G401 (cell line): ENCODE measurements around the gene ZFP36L2. TPM values are rescaled to one million over a fixed set of nuclear protein-coding genes. Genes with fewer than 3 reads are reported as not detected.

Experiments used
- DNase-seq: peaks from one replicate; pipeline ENCODE4 v3.0.0-alpha.2; 2015; ENCODE audit warnings: low spot score
- in situ Hi-C: cut with HindIII; loops from 2 replicates; pipeline ENCODE4 v1.10.0; 2016; ENCODE audit warnings: low sequenced_read_pairs, mixed read lengths
- total RNA-seq: library from RNA; depleted of rRNA; stranded (reverse); fragments of >200 nt; shearing (Covaris generic); gene quantifications from 2 replicates; pipeline ENCODE4 v1.2.3, GENCODE V29; 2014

The ZFP36L2 gene
- total RNA-seq, 1 experiment from 2014 or later, result 32.4 TPM

DNA sequence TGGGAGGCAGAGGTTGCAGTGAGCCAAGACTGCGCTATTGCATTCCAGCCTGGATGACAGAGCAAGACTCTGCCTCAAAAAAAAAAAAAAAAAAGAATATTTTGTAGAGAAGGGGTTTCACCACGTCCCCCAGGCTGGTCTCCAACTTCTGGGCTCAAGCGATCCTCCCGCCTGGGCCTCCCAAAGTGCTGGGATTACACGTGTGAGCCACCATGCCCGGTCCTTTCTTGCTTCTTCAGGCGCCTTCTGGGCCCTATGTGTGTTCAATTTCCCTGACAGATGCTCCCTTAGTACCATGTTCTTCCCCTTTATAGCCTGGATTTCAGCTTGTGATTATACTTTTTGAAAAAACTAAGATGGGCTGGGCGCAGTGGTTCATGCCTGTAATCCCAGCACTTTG is 9.8 kb downstream of the ZFP36L2 start:
- DNase-seq, result no peak
- in situ Hi-C loops, result no loop called here

DNA sequence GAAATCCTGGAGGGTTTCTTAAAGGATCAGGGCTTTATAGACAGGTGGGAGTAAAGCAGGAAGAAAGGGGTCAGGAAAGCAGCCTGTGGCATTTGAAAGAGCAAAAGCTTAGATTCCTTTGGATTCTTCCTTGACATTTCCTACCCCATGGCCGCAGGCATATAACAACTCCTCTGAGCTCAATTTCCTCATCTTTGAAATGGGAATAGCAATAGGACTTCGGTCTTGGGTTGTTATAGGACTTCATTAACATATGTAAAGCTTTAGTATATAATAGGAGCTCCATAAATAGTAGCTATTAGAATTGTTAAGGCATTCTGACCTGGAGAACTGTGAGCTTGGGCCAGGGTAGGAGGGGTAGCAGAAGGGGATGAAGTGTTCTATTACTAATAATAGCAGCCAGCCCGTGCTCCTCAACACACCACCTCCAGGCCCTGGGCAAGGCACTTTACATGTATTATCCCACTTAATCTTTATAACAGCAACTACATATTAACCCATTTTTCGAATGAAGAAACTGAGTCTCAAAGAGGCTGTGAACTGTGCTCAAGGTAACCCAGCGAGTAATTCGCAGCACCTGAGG is 10.6 kb downstream of the ZFP36L2 start:
- in situ Hi-C loops, result no loop called here
- no peak for DNase-seq

DNA sequence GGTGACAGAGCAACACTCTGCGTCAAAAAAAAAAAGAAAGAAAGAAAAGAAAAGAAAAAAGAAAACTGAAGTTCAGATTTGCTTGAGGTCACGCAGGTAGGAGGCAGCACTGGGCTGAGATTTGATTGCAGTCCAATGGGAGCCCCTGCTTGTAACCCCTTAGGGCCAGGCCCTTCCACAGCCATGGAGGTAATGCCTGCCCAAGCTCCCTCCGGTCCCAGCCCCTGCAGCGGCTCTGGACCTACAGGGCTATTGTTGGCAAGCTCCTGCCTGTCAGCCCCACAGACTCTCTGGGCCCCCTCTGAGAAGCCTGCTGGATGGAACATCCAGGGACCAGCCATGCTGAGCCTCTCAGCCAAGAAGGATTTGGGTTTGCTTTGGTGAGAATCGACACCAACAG is 12.2 kb downstream of the ZFP36L2 start:
- DNase-seq, result no peak

DNA sequence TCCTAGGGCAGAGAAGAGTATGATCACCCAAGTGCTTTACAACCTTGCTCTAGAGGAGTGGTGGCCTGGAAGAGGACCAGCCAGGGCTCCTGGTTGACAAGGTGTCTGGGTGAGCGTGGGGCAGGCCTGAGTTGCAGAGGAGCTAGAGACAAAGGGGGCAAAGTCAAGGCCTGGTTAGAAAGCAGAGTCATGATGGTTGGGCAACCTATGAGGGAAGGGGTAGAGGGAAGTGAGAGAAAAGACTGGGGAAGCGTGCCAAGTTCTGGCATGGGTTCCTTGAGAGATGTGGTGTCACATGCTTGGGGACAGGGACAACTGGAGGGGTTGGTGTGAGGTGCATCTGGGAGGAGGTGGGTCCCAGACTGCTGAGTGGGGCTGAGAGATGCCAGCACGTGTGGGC is 13.5 kb downstream of the ZFP36L2 start:
- in situ Hi-C loops, result no loop called here
- DNase-seq, result no peak

More for the DNA sequence above, 12.2 kb downstream of the ZFP36L2 start:
- in situ Hi-C loops, result no loop called here

DNA sequence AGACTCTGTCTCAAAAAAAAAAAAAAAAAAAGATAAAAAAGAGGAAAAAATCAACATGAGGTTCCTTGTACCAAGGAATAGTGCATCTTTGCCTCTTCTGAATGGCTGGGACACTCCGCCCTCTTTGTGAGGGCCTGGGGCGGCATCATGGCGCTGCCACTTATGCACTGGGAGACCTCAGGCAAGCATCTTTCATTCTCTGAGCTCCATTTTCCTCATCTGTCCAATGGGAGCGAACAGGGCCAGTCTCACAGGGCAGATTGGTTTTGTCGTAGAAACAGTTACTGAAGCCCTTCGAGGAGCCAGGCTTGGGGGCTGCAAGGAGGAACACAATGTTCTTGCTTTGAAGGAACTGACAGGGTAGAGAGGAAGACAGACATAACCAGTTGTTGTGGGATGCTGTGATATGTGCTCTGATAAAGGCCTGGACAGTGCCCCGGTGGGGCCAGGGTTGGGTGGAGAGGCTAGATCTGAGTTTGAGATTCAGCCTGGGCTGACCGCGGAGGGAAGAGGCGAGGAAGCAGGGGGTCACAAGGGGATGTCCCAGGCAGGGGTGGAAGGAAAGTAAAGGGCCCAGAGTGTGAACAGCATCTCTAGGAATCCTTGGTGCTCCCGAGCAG is 14.1 kb downstream of the ZFP36L2 start:
- in situ Hi-C loops, result no loop called here
- DNase-seq, result no peak

DNA sequence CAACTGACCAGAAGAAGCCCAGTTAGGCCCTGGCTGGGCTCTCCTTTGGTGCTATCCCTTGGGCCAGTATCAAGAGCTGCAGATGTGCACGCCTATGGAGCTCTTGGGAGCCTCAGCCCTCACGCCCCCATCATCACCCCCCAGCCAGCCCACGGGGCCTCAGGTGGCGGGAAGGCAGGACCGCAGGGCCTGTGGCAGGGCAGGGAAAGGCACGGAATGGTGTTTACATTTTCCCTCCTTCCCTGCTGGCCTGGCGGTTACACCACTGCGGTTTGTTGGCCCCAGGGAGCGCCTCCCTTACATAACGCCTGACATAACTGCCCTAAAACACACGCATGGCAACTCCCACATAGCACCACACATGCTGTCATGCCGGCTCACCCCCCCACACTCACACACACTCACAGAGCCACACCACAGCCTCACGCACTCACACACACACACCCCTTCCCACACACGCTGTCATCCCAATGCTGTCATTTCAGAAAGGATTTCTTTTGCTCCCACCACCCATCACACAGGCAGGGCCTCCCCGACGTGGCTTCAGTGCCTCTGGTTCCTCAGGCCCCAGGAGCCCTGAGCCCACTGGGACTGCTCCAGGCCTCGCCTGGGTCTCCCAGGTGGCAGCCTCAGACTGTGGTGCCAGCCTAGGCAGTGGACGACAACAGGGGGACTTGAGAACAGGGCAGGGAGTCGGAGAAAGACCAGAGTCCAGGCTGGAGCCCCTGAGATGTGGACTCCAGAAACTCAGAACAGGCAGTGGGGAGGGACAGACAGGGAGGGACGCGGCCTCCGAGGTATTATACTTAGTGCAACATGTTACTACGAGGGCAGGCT is 15.7 kb downstream of the ZFP36L2 start:
- in situ Hi-C loops, result no loop called here
- DNase-seq, result no peak

DNA sequence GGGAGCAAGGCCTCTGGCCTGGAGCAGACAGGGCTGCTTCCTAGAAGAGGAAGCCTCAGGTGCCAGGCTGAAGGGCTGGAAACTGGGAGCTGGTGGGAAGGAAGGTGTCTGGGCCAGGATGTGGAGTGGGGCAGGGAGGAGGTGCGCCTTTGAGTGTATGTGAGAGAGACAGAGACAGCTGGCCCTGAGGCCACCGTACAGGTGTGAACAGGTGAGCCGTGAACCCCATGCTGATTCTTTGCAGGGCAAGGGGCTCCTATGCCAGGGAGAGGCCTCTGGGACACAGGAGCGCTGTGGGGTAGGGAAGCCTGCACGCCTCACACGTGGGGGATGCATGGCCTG is 16.3 kb downstream of the ZFP36L2 start:
- in situ Hi-C loops, result no loop called here

DNA sequence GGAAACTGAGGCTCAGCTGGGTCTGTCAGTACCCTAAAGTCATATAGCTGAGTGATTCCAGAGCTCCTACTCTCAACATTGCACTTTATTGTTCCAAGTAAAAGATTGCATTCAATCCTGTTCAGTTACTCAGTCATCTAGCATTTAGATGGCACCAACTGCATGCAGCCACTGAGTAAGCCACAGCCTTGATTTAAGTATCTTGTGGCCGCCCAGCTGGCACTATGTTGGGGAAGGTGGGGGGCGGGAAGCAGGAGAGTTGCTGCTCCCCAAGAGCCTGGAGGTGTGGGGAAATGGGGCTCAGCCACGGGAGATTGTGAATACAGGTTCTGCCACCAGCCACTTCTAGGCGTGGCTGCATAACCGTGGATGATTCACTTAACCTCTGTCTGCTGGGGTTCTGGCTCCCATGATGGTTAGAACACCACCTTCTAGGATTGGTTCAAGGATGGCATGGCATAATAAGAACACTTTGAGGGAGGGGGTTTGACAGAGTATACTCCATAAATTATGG is 17.1 kb downstream of the ZFP36L2 start:
- DNase-seq, result no peak
- in situ Hi-C loops, result no loop called here

More for the DNA sequence above, 16.3 kb downstream of the ZFP36L2 start:
- no peak for DNase-seq

DNA sequence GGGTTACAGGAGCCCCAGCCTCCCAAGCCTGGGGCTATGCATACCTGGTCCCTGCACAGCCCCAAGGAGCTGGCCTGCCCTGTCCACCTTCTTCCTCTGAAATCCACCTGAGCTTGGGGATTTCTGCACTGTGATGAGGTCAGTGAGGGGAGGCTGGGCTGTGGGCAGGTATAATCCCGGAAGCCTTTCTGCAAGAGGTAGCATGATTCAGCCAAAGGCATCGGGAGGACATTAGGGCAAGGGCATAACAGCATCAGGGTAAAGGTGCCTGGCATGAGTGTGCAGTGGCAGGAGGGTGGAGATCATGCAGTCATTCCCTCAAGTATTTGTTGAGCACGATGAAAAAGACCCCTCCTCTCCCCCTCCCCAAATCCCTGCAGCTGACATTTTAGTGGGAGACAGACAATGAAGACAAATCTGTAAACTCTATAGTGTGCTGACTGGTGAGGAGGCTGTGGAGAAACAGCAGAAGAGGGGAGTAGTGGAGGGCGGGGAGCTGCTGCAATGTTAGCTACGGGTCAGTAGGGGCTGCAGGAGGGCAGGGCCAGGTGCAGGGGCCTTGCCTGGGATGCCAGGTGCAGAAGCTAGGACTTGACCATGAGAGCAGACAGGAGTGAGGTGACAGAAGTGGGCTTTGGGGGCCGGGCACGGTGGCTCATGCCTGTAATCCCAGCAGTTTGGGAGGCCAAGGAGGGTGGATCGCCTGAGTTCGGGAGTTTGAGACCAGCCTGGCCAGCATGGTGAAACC is 18.7 kb downstream of the ZFP36L2 start:
- no peak for DNase-seq

DNA sequence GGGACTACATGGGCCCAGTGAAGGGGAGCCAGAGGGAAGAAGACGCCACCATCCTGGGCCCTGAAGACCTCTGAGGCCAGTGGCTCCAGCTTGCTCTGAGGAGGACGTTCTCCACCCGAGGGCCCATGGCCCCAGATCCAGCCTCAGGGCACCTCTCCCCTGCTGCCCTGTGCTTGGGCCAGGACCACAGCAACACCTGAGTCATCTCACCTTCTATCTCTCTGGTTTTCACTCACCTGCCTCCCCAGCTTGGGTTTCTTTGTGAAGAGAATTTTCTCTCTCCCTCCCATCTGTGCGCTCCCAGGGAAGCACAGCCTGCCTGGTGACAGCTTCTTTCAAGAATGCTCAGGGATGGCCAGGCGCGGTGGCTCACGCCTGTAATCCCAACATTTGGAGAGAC is 19.8 kb downstream of the ZFP36L2 start:
- in situ Hi-C loops, result no loop called here
- DNase-seq, result no peak

More for the DNA sequence above, 18.7 kb downstream of the ZFP36L2 start:
- in situ Hi-C loops, result no loop called here

DNA sequence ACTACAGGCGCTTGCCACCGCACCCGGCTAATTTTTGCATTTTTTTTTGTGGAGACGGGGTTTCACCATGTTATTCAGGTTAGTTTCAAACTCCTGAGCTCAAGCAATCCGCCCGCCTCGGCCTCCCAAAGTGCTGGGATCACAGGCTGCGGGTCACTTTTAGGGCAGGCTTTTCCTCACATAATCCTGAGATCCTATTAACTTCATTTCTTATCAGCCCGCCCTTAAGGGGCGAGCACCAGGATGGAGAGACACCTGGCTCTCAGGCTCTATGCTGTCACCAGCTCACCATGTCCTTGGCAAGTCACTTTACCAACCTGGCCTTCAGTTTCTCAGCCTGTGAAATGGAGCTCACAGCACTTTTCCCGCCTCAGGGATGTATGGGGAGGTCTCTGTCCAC is 23.0 kb downstream of the ZFP36L2 start:
- in situ Hi-C loops, result no loop called here
- DNase-seq, result no peak

DNA sequence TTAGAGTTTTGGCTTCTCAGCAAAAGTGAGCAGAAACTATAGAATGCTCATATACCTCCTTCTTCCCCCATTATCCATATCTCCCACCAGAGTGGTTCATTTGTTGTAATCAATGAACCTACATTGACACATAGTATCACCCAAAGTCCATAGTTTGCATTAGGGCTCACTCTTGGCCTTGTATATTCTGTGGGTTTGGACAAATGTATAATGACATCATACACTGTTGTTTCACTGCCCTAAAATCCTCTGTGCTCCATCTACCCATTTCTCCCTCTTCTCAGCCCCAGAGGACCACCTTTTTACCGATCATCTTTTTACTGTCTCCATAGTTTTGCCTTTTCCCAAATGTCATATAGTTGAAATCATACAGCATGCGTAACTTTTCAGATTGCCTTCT is 24.1 kb downstream of the ZFP36L2 start:
- in situ Hi-C loops, result no loop called here
- DNase-seq, result no peak

DNA sequence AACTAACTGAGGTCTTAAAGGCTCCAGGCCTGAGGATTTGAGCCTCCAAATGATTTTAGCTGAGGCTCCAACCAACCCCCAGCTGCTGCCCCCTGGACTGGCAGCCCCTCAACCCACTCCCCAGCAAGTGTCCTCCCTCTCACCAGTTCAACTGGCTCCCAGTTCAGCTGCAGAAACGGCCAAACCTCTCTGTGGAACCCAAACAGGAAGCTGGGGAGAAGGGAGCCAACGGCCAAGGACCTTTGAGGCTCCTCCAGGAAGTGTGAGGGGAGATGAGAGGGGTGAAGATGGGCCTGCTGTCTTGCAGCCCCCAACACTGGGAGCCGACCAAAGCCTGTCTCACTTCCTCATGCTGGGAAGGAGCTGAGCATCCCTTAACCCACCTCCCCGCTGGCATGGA is 24.9 kb downstream of the ZFP36L2 start:
- in situ Hi-C loops, result no loop called here
- DNase-seq, result no peak

DNA sequence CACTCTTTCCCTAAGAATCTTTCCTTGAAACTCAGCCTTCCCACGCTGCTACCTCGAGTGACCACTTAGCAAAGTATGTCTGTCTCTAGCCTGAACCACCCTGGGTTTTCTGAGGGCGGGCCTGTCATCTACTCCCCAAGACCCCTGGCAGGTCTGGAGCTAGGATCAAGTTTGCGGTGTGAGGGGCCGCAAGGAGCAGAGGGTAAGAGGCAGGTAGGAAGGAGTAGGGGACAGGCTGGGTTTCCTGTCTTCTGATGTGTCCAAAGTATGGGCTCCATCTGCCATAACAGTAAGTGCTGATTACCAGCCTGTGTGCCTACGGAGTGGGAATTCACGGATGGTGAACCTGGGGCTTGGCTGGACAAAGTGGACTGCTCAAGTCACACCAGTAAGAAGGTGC is 25.4 kb downstream of the ZFP36L2 start:
- in situ Hi-C loops, result no loop called here
- no peak for DNase-seq

DNA sequence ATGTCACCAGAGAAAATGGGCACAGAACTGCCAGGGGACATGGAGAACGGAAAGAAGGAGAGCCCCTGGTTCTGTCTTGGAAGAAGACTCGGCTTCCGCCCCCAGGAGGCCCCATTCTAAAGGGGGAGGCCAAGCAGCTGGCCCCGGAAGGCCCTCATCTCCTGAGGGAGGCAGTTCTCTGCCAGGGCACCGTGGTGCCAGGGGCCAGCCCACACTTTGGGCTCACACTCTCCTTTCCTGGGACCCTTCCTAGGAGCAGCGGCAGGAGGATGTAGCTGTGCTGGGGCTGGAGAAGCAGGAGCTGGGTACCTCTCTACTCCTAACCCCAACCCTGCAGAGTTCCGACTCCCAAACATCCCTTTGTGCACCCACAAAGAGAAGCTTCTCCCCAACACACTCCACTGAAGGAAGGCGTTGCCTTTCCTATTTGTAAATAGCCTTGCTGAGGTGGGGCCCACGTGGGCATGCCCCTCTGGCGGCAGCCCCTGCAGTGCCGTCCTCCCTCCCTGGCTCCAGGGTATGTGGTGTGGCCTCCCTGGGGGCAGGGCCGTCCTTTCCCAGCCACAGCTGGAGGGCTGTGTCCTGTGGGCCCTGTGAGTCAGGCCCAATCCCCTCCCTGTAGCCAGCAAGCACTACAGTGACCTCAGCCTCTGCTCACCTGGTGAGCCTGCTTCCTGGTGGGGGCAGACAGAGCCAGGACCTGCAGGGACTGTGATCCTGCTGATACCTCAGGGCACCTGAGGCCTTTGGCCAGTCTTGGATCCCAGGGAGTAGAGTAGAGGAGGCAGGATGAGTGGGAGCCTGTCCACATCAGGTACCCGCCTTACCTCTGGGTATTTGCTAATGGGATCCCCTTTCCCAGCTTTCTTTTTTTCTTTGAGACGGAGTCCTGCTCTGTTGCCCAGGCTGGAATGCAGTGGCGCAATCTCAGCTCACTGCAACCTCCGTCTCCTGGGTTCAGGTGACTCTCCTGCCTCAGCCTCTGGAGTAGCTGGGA is 26.6 kb downstream of the ZFP36L2 start:
- in situ Hi-C loops, result no loop called here
- no peak for DNase-seq

DNA sequence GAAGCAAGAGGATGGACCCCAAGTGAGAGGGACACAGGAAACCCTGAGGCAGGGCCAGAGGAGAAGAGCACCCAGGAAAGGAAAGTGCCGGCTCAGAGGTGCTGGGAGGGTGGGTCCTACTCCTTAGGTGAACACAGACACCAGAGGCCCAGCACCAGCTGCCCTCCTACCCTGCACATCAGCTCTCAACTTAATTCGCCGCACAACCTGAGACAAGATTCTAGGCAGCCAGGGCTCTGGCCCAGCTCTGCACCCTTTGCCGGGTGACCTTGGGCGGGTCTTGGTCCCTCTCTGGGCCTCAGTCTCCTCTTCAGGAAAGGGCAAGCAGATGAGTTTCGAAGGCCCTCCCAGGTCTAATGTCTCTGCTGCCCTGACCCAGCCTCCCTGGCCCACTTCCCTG is 28.1 kb downstream of the ZFP36L2 start:
- no peak for DNase-seq
- in situ Hi-C loops, result no loop called here

DNA sequence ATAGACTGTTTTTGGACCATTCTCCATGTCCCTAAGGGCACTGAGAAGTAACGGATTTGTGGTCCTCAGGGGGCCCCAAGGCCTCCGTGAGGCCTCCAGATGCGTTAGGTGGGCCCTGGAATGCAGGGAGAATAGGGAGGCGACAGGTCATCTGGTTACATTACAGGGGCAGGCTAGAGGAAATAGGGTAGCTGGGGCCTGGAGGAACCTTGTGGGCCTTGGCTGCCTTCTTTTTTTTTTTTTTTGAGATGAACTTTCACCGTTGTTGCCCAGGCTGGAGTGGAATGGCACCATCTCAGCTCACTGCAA is 28.9 kb downstream of the ZFP36L2 start:
- no peak for DNase-seq
- in situ Hi-C loops, result no loop called here

DNA sequence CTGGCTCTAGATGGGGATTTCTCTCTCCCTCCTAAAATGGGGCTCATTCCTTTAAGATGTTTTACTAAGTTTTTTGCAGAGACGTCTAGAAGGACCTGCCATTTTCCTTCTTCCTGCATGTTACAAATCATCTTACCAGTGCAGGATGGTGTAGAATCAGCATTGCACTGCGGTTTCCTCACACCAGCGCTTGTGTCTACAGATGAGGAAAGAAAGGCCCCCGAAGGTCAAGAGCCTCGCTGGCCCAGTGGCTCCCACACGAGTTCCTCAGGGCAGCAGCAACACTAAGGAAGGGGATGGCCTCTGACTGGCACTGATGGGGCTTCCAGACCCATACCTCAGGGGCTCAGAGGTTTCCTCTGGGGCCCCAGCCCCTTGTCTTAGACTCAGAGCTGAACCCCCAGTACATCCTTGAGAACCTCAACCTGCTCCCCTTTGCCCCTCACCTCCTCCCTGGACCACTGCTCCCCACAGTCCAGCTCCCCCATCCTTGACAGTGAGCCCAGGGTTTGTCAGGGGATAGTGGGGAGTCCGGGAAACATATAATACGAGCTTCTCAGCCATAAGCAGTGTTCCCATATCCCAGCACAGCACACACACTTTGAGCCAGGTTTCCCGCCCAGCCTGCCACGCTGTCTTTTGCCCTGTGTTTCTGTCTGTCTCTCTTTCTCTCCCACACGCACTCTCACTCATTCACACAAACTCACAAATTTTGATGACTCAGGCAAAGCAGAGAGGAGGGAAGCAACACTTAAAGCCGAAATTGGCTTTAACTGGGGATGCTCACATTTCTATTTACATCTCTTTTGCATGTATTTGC is 29.4 kb downstream of the ZFP36L2 start:
- no peak for DNase-seq
- in situ Hi-C loops, result no loop called here
